GM12878 (cell line): ENCODE data around the gene SINHCAF. TPM values are rescaled to one million over a fixed set of nuclear protein-coding genes. Genes with fewer than 3 reads are reported as not detected.

ENCODE experiments used
- BACH1 ChIP-seq: fragments of 450-650 bp; IDR thresholded peaks from 2 replicates; pipeline ENCODE4 v1.6.1; 2017; ENCODE audit warnings: mild to moderate bottlenecking, borderline replicate concordance
- CREB1 ChIP-seq: IDR thresholded peaks from 2 replicates; pipeline ENCODE4 v1.6.1; 2012; ENCODE audit warnings: low read depth, mild to moderate bottlenecking, inconsistent platforms
- EP300 ChIP-seq, 2 experiments: fragments of 150-350 bp in 1 of 2; IDR thresholded peaks; 2 replicates each; pipeline ENCODE4 v1.6.1; 2011 to 2012; ENCODE audit warnings: low read depth in 2 of 2, low read length in 2 of 2, borderline replicate concordance in 1 of 2, improper control_type of control experiment in 1 of 2, inconsistent platforms in 1 of 2; ENCODE audit not compliant: control insufficient read depth in 1 of 2
- ESRRA ChIP-seq: IDR thresholded peaks from 2 replicates; pipeline ENCODE4 v1.6.1; 2012; ENCODE audit warnings: mild to moderate bottlenecking, low read length, improper control_type of control experiment
- JUND ChIP-seq: IDR thresholded peaks from 2 replicates; pipeline ENCODE4 v1.6.1; 2012; ENCODE audit warnings: low read depth, mild to moderate bottlenecking, low read length, improper control_type of control experiment, moderate library complexity
- KDM1A ChIP-seq: fragments of 200-600 bp; sonication (generic); IDR thresholded peaks from 2 replicates; pipeline ENCODE4 v1.6.1; 2016; ENCODE audit warnings: borderline replicate concordance
- NFIC ChIP-seq: IDR thresholded peaks from 2 replicates; pipeline ENCODE4 v1.6.1; 2012; ENCODE audit warnings: low read depth, mild to moderate bottlenecking, inconsistent platforms, low read length, moderate library complexity
- NFXL1 ChIP-seq: fragments of 450-650 bp; IDR thresholded peaks from 2 replicates; pipeline ENCODE4 v1.6.1; 2017; ENCODE audit warnings: antibody characterized with exemption, mild to moderate bottlenecking, borderline replicate concordance
- PML ChIP-seq: IDR thresholded peaks from 2 replicates; pipeline ENCODE4 v1.6.1; 2012; ENCODE audit warnings: low read length, inconsistent platforms
- RB1 ChIP-seq: fragments of 450-650 bp; formaldehyde crosslinking; IDR thresholded peaks from 2 replicates; pipeline ENCODE4 v1.6.1; 2017; ENCODE audit warnings: mild to moderate bottlenecking, borderline replicate concordance
- RBBP5 ChIP-seq: fragments of 200-600 bp; sonication (generic); conservative IDR thresholded peaks from 2 replicates; pipeline ENCODE4 v1.6.1; 2016
- RFX5 ChIP-seq: IDR thresholded peaks from 2 replicates; pipeline ENCODE4 v1.6.1; 2011; ENCODE audit warnings: low read depth, low read length, improper control_type of control experiment
- SRF ChIP-seq, 2 experiments: IDR thresholded peaks; 2 replicates each; pipeline ENCODE4 v1.6.1; 2011; ENCODE audit warnings: low read depth in 2 of 2, low read length in 2 of 2, mild to moderate bottlenecking in 1 of 2, moderate library complexity in 1 of 2
- ZBED1 ChIP-seq: IDR thresholded peaks from 2 replicates; pipeline ENCODE4 v1.6.1; 2016; ENCODE audit warnings: borderline replicate concordance
- ZNF384 ChIP-seq: IDR thresholded peaks from 2 replicates; pipeline ENCODE4 v1.6.1; 2012; ENCODE audit warnings: low read depth, mild to moderate bottlenecking, low read length, improper control_type of control experiment, borderline replicate concordance
- polyA plus RNA-seq, 11 experiments: library from polyadenylated mRNA; depleted of rRNA in 4 of 11; unstranded in 6 of 11; stranded (reverse) in 5 of 11; fragments of >200 nt; fragmentation: Nextera tagmentation in 4 of 11; fragmentation: Illumina TruSeq in 1 of 11; extraction: Ambion mirVana in 4 of 11; extraction: Trizol in 1 of 11; gene quantifications; 1 replicate in 1 of 11; 2 replicates in 10 of 11; pipeline versions ENCODE4 v1.2.1 to v1.2.3, GENCODE V29; 2011 to 2016; ENCODE audit warnings: inconsistent platforms in 2 of 11, missing spikeins in 2 of 11, low read depth in 1 of 11
- total RNA-seq, 4 experiments: library from RNA; depleted of rRNA in 3 of 4; stranded (reverse); fragments of >200 nt in 3 of 4; fragmentation: Illumina TruSeq in 1 of 4; extraction: Trizol in 1 of 4; gene quantifications; 2 replicates each; pipeline versions ENCODE4 v1.2.1 to v1.2.3, GENCODE V29; 2013 to 2021
- TF ChIP-seq, protein P1 (sequence below): fragments of 450-650 bp; IDR thresholded peaks from 2 replicates; pipeline ENCODE4 v1.6.1; 2016; ENCODE audit warnings: mild to moderate bottlenecking, moderate library complexity, borderline replicate concordance
- TF ChIP-seq, protein P2 (sequence below): IDR thresholded peaks from 2 replicates; pipeline ENCODE4 v1.6.1; 2012; ENCODE audit warnings: mild to moderate bottlenecking, low read depth, low read length
- TF ChIP-seq, protein P3 (sequence below): fragments of 450-650 bp; IDR thresholded peaks from 2 replicates; pipeline ENCODE4 v1.6.1; 2016; ENCODE audit warnings: mild to moderate bottlenecking
- TF ChIP-seq, protein P4 (sequence below): fragments of 450-650 bp; IDR thresholded peaks from 2 replicates; pipeline ENCODE4 v1.6.1; 2016; ENCODE audit warnings: mild to moderate bottlenecking

SINHCAF gene
- total and polyA plus RNA-seq, 10 of the 15 experiments (the other 5 are each of a cell fraction or from before 2014, with no cell fraction given), result 60.4 to 156 (median 90.3) TPM

DNA sequence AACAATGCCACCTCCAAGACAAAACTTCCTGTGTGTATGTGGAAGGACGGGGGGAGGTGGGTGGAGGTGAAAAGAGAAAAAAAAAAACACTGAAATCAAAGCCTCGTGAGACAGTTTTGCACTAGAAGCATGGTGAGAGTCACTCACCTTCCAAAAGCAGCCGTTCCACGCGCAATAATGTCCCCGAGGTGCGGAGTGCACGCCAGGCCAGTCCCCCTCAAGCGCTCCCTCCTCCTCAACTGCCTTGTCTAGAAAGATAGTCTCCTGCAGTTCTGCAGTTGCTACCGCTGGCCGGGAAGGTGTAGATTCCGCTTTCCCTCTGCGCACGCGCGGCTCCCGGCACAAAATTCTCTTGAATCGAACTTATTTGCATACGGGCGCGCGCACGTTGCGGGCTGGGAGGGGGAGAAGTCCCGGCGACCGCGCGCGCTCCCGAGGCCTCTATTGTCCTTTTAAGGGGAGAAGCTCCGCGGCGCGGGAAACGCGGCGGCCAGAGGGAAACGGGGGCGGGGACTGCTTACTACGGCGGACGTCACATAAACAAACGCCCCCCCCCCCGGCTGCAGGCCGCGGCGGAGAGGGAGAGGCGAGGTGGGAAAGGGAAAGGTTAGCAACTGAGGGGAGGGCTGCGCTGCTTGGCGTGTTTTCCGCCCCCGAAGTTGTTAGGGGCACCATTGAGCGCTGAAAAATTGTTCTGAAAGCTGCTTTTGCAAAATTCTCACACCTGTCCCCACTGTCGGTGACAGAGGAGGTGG lies at the start of gene SINHCAF (continued):
- TF ChIP-seq, protein P1, sequence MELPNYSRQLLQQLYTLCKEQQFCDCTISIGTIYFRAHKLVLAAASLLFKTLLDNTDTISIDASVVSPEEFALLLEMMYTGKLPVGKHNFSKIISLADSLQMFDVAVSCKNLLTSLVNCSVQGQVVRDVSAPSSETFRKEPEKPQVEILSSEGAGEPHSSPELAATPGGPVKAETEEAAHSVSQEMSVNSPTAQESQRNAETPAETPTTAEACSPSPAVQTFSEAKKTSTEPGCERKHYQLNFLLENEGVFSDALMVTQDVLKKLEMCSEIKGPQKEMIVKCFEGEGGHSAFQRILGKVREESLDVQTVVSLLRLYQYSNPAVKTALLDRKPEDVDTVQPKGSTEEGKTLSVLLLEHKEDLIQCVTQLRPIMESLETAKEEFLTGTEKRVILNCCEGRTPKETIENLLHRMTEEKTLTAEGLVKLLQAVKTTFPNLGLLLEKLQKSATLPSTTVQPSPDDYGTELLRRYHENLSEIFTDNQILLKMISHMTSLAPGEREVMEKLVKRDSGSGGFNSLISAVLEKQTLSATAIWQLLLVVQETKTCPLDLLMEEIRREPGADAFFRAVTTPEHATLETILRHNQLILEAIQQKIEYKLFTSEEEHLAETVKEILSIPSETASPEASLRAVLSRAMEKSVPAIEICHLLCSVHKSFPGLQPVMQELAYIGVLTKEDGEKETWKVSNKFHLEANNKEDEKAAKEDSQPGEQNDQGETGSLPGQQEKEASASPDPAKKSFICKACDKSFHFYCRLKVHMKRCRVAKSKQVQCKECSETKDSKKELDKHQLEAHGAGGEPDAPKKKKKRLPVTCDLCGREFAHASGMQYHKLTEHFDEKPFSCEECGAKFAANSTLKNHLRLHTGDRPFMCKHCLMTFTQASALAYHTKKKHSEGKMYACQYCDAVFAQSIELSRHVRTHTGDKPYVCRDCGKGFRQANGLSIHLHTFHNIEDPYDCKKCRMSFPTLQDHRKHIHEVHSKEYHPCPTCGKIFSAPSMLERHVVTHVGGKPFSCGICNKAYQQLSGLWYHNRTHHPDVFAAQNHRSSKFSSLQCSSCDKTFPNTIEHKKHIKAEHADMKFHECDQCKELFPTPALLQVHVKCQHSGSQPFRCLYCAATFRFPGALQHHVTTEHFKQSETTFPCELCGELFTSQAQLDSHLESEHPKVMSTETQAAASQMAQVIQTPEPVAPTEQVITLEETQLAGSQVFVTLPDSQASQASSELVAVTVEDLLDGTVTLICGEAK, result no peak
- TF ChIP-seq SRF (IDR thresholded peaks at IDR 0.05; ENCODE audit: low read depth in 2 of 2, low read length in 2 of 2), result peak; percentile 81 to 97
- TF ChIP-seq, protein P2, sequence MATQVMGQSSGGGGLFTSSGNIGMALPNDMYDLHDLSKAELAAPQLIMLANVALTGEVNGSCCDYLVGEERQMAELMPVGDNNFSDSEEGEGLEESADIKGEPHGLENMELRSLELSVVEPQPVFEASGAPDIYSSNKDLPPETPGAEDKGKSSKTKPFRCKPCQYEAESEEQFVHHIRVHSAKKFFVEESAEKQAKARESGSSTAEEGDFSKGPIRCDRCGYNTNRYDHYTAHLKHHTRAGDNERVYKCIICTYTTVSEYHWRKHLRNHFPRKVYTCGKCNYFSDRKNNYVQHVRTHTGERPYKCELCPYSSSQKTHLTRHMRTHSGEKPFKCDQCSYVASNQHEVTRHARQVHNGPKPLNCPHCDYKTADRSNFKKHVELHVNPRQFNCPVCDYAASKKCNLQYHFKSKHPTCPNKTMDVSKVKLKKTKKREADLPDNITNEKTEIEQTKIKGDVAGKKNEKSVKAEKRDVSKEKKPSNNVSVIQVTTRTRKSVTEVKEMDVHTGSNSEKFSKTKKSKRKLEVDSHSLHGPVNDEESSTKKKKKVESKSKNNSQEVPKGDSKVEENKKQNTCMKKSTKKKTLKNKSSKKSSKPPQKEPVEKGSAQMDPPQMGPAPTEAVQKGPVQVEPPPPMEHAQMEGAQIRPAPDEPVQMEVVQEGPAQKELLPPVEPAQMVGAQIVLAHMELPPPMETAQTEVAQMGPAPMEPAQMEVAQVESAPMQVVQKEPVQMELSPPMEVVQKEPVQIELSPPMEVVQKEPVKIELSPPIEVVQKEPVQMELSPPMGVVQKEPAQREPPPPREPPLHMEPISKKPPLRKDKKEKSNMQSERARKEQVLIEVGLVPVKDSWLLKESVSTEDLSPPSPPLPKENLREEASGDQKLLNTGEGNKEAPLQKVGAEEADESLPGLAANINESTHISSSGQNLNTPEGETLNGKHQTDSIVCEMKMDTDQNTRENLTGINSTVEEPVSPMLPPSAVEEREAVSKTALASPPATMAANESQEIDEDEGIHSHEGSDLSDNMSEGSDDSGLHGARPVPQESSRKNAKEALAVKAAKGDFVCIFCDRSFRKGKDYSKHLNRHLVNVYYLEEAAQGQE, result peak; percentile 37; the same call in 1 of the 2 replicates
- TF ChIP-seq NFIC, result no peak
- no peak for TF ChIP-seq NFXL1
- no peak for TF ChIP-seq RBBP5
- no peak for TF ChIP-seq RFX5
- TF ChIP-seq PML, result peak; percentile 95
- TF ChIP-seq RB1, result peak; percentile 98; the same call in 1 of the 2 replicates
- TF ChIP-seq, protein P3, sequence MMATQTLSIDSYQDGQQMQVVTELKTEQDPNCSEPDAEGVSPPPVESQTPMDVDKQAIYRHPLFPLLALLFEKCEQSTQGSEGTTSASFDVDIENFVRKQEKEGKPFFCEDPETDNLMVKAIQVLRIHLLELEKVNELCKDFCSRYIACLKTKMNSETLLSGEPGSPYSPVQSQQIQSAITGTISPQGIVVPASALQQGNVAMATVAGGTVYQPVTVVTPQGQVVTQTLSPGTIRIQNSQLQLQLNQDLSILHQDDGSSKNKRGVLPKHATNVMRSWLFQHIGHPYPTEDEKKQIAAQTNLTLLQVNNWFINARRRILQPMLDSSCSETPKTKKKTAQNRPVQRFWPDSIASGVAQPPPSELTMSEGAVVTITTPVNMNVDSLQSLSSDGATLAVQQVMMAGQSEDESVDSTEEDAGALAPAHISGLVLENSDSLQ, result peak; percentile 19; the same call in 1 of the 2 replicates
- 0 out of 2 replicates have a peak, but pooled peaks have one; percentile 15 for TF ChIP-seq ZBED1
- TF ChIP-seq, protein P4, sequence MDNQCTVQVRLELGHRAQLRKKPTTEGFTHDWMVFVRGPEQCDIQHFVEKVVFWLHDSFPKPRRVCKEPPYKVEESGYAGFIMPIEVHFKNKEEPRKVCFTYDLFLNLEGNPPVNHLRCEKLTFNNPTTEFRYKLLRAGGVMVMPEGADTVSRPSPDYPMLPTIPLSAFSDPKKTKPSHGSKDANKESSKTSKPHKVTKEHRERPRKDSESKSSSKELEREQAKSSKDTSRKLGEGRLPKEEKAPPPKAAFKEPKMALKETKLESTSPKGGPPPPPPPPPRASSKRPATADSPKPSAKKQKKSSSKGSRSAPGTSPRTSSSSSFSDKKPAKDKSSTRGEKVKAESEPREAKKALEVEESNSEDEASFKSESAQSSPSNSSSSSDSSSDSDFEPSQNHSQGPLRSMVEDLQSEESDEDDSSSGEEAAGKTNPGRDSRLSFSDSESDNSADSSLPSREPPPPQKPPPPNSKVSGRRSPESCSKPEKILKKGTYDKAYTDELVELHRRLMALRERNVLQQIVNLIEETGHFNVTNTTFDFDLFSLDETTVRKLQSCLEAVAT, result peak; percentile 89
- 0 out of 2 replicates have a peak, but pooled peaks have one; percentile 13 for TF ChIP-seq JUND
- TF ChIP-seq ZNF384, result no peak
- peak; percentile 76 for TF ChIP-seq CREB1
- TF ChIP-seq EP300 (IDR thresholded peaks at IDR 0.05; ENCODE audit: borderline replicate concordance in 1 of 2, control insufficient read depth in 1 of 2, low read depth in 2 of 2, low read length in 2 of 2), result no peak
- no peak for TF ChIP-seq KDM1A
- peak; percentile 43; the same call in 1 of the 2 replicates for TF ChIP-seq BACH1
- peak; percentile 53; the same call in 1 of the 2 replicates for TF ChIP-seq ESRRA
